ENCODE measurements around the gene MMAB. TPM values are rescaled to one million over a fixed set of nuclear protein-coding genes. Genes with fewer than 3 reads are reported as not detected.

Gene MMAB
- total RNA-seq, 1 donor from 2014 or later: 38.1 TPM

GRCh38 chr12:109578330-109578927 lies 5.1 kb upstream of the MMAB start:
- H3K36me3 Mint-ChIP-seq: peaks cover 3% of the 10 kb centered on the region
- TF ChIP-seq CTCF (conservative IDR thresholded peaks at IDR 0.05): no peak
- no peak for DNase-seq (ENCODE audit: extremely low spot score, unreplicated experiment)

GRCh38 chr12:109577311-109577710 lies 4.0 kb upstream of the MMAB start:
- peaks cover 18% of the 10 kb centered on the region for H3K4me1 Mint-ChIP-seq (ENCODE audit: unreplicated experiment)
- DNase-seq (ENCODE audit: extremely low spot score, unreplicated experiment): no peak
- peaks cover 3% of the 10 kb centered on the region for H3K36me3 Mint-ChIP-seq
- H3K27ac Mint-ChIP-seq: no peak overlapping the region
- TF ChIP-seq CTCF (conservative IDR thresholded peaks at IDR 0.05): no peak
- no peaks in the 10 kb centered on the region for H3K9me3 Mint-ChIP-seq
- no peaks in the 10 kb centered on the region for H3K27me3 Mint-ChIP-seq
- H3K4me3 Mint-ChIP-seq: no peak overlapping the region

More at GRCh38 chr12:109578330-109578927, 5.1 kb upstream of the MMAB start:
- no peaks in the 10 kb centered on the region for H3K9me3 Mint-ChIP-seq
- no peak overlapping the region for H3K27ac Mint-ChIP-seq
- H3K4me1 Mint-ChIP-seq (ENCODE audit: unreplicated experiment): peaks cover 10% of the 10 kb centered on the region
- no peaks in the 10 kb centered on the region for H3K27me3 Mint-ChIP-seq
- H3K4me3 Mint-ChIP-seq: no peak overlapping the region

- no peak for TF ChIP-seq CTCF (conservative IDR thresholded peaks at IDR 0.05)
- no peaks in the 10 kb centered on the region for H3K27me3 Mint-ChIP-seq
- H3K9me3 Mint-ChIP-seq: no peaks in the 10 kb centered on the region
- H3K4me3 Mint-ChIP-seq: peak overlapping the region; percentile 34
- peaks cover 18% of the 10 kb centered on the region for H3K4me1 Mint-ChIP-seq (ENCODE audit: unreplicated experiment)
- H3K36me3 Mint-ChIP-seq: peaks cover 3% of the 10 kb centered on the region
- H3K27ac Mint-ChIP-seq: no peak overlapping the region
- DNase-seq (ENCODE audit: extremely low spot score, unreplicated experiment): no peak
Measured at GRCh38 chr12:109575683-109576082, 2.4 kb upstream of the MMAB start.

GRCh38 chr12:109573914-109574244 lies 575 bp upstream of the MMAB start:
- Mint-ChIP-seq H3K4me1 (ENCODE audit: unreplicated experiment) (peaks cover 18% of the 10 kb centered on the region), H3K36me3 (peaks cover 10% of the 10 kb centered on the region), H3K4me3 (peak overlapping the region; percentile 97), H3K27me3 (no peaks in the 10 kb centered on the region), H3K9me3 (no peaks in the 10 kb centered on the region), H3K27ac (peak overlapping the region; percentile 95)
- TF ChIP-seq CTCF (conservative IDR thresholded peaks at IDR 0.05): no peak
- DNase-seq (ENCODE audit: extremely low spot score, unreplicated experiment): no peak

GRCh38 chr12:109572506-109572845 lies 828 bp downstream of the MMAB start:
- peak overlapping the region; percentile 97 for H3K4me3 Mint-ChIP-seq
- no peak for DNase-seq (ENCODE audit: extremely low spot score, unreplicated experiment)
- peaks cover 7% of the 10 kb centered on the region for H3K36me3 Mint-ChIP-seq
- H3K27me3 Mint-ChIP-seq: no peaks in the 10 kb centered on the region
- H3K9me3 Mint-ChIP-seq: no peaks in the 10 kb centered on the region
- H3K27ac Mint-ChIP-seq: peak overlapping the region; percentile 95
- TF ChIP-seq CTCF (conservative IDR thresholded peaks at IDR 0.05): no peak
- peaks cover 18% of the 10 kb centered on the region for H3K4me1 Mint-ChIP-seq (ENCODE audit: unreplicated experiment)
